ENCODE data around the gene CAPN14.

CAPN14 gene

DNA sequence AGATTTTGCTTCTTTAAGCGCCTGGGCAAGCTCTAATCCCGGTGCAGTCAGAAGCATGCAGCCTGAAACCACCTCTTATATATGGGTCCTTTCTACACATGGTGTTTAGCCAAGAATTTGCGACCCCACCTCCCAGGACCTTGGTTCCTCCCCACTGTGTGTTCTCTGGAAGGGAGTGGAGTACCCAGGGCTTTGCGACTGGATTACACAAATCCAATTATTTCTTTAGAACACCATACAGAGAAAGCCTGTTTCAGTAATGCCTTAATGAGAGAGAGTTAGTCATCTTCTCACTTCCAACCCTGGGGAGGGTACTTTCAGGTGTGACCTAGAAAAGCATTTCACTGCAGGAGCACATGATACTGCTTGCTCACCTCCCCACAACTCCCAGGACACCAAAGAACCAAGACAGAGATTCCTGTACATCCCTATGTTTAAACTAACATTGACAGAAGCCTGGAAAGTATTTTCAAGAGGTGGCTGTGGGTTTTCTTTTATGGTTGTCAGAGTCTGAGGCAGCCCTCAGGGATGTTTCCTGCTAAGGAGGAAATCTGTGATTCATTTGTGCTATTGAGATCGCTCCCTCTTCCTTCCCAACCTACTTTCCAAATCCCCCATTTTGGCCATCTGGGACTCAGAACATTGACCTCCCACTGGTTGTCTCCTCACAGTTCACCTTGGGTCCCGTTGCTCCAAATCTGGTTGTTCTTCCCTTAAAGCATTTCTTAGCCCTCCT, at the start of gene CAPN14:
Gene CAPN14, minus strand, starts transcription at position 51 of the 736 bp plus-strand sequence. CDS start 12,068 bp downstream, outside the sequence.
- TF ChIP-seq, protein P1, sequence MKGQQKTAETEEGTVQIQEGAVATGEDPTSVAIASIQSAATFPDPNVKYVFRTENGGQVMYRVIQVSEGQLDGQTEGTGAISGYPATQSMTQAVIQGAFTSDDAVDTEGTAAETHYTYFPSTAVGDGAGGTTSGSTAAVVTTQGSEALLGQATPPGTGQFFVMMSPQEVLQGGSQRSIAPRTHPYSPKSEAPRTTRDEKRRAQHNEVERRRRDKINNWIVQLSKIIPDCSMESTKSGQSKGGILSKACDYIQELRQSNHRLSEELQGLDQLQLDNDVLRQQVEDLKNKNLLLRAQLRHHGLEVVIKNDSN (IDR thresholded peaks at IDR 0.05) = no peak
- no peak for TF ChIP-seq CREB1 (IDR thresholded peaks at IDR 0.05; ENCODE audit: low read depth)
- TF ChIP-seq ZBTB7A (IDR thresholded peaks at IDR 0.05; ENCODE audit: low read depth) = no peak
- TF ChIP-seq, protein P2, sequence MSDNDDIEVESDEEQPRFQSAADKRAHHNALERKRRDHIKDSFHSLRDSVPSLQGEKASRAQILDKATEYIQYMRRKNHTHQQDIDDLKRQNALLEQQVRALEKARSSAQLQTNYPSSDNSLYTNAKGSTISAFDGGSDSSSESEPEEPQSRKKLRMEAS (IDR thresholded peaks at IDR 0.05) = no peak
- no peak for TF ChIP-seq TEAD4 (IDR thresholded peaks at IDR 0.05)
- TF ChIP-seq NFIC (IDR thresholded peaks at IDR 0.05) = no peak
- TF ChIP-seq CEBPB (IDR thresholded peaks at IDR 0.05) = no peak
- TF ChIP-seq EGR1 (IDR thresholded peaks at IDR 0.05) = no peak
- TF ChIP-seq TAF1 (IDR thresholded peaks at IDR 0.05; ENCODE audit: low read depth) = no peak
- no peak for TF ChIP-seq REST (IDR thresholded peaks at IDR 0.05; ENCODE audit: low read depth)
- TF ChIP-seq RAD21 (IDR thresholded peaks at IDR 0.05; ENCODE audit: low read depth) = no peak
- TF ChIP-seq FOXM1 (IDR thresholded peaks at IDR 0.05; ENCODE audit: borderline replicate concordance, low read depth) = no peak
- no peak for TF ChIP-seq EP300 (IDR thresholded peaks at IDR 0.05; ENCODE audit: borderline replicate concordance)
- no peak for TF ChIP-seq YY1 (IDR thresholded peaks at IDR 0.05; ENCODE audit: low read depth)
- TF ChIP-seq TCF12 (IDR thresholded peaks at IDR 0.05; ENCODE audit: low read depth) = no peak

- TF ChIP-seq CREB1 (IDR thresholded peaks at IDR 0.05; ENCODE audit: low read depth) (no peak), CEBPB (IDR thresholded peaks at IDR 0.05) (no peak), REST (IDR thresholded peaks at IDR 0.05; ENCODE audit: low read depth) (no peak), EGR1 (IDR thresholded peaks at IDR 0.05) (no peak), ZBTB7A (IDR thresholded peaks at IDR 0.05; ENCODE audit: low read depth) (no peak), FOXM1 (IDR thresholded peaks at IDR 0.05; ENCODE audit: borderline replicate concordance, low read depth) (no peak), RAD21 (IDR thresholded peaks at IDR 0.05; ENCODE audit: low read depth) (no peak), TCF12 (IDR thresholded peaks at IDR 0.05; ENCODE audit: low read depth) (no peak), TAF1 (IDR thresholded peaks at IDR 0.05; ENCODE audit: low read depth) (no peak)
- TF ChIP-seq, protein P1 (IDR thresholded peaks at IDR 0.05) = no peak
Measured at GRCh38 chr2:31266804-31267203, 49.5 kb upstream of the CAPN14 start.

DNA sequence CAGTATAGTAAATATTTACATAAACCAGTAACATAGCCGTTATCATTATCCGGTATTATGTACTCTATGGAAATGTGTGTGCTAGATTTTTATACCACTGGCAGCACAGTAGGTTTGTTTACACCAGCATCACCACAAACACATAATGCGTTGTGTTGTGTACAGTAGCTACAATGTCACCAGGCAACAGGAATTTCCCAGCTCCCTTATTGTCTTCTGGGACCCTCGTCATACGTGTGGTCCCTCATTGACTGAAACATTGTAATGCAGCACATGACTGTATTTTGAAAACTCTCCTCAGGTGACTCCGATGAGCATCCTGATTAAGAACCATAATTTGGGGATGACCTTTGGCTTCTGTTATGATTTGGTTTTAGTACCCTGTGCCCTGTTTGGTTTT, 47.9 kb upstream of the CAPN14 start:
- no peak for TF ChIP-seq CEBPB (IDR thresholded peaks at IDR 0.05)
- TF ChIP-seq, protein P1 (IDR thresholded peaks at IDR 0.05) = no peak
- TF ChIP-seq REST (IDR thresholded peaks at IDR 0.05; ENCODE audit: low read depth) = no peak
- no peak for TF ChIP-seq NFIC (IDR thresholded peaks at IDR 0.05)
- TF ChIP-seq CREB1 (IDR thresholded peaks at IDR 0.05; ENCODE audit: low read depth) = no peak
- no peak for TF ChIP-seq EGR1 (IDR thresholded peaks at IDR 0.05)
- no peak for TF ChIP-seq EP300 (IDR thresholded peaks at IDR 0.05; ENCODE audit: borderline replicate concordance)
- TF ChIP-seq TAF1 (IDR thresholded peaks at IDR 0.05; ENCODE audit: low read depth) = no peak
- TF ChIP-seq ZBTB7A (IDR thresholded peaks at IDR 0.05; ENCODE audit: low read depth) = no peak
- TF ChIP-seq RAD21 (IDR thresholded peaks at IDR 0.05; ENCODE audit: low read depth) = no peak
- TF ChIP-seq, protein P2 (IDR thresholded peaks at IDR 0.05) = no peak
- no peak for TF ChIP-seq FOXM1 (IDR thresholded peaks at IDR 0.05; ENCODE audit: borderline replicate concordance, low read depth)
- no peak for TF ChIP-seq TCF12 (IDR thresholded peaks at IDR 0.05; ENCODE audit: low read depth)
- TF ChIP-seq TEAD4 (IDR thresholded peaks at IDR 0.05) = no peak
- TF ChIP-seq YY1 (IDR thresholded peaks at IDR 0.05; ENCODE audit: low read depth) = no peak

Measured in Ishikawa (cell line).